GM23338 (cell line): ENCODE measurements around the gene NID1. TPM values are rescaled to one million over a fixed set of nuclear protein-coding genes. Genes with fewer than 3 reads are reported as not detected.
"Not testable (repeated sequence)": the region's sequence is repeated elsewhere in the genome, so short reads cannot be mapped to it uniquely, and the experiment has no call there.

Experiments used
- ATAC-seq: fragments of 200-7000 bp; cut with Tn5 transposase; 3 replicates; pipeline ENCODE4 v1.9.1; 2020
- DNase-seq: peaks from one replicate; pipeline ENCODE4 v3.0.0-alpha.2; 2015; ENCODE audit warnings: low spot score
- H2AFZ ChIP-seq: fragments of 200-600 bp; sonication (generic); 2 replicates; pipeline ENCODE4 v1.8.0; 2016; ENCODE audit warnings: antibody characterized with exemption, mild to moderate bottlenecking, moderate library complexity
- H3F3A ChIP-seq: fragments of 200-600 bp; sonication (generic); replicated peaks from 2 replicates; pipeline ENCODE4 v1.8.0; 2017; ENCODE audit warnings: antibody characterized with exemption, mixed run types, low read depth
- H3K27ac ChIP-seq: fragments of 200-600 bp; sonication (generic); 2 replicates; pipeline ENCODE4 v1.6.1; 2016; ENCODE audit warnings: low read depth
- H3K27me3 ChIP-seq: fragments of 200-600 bp; sonication (generic); 2 replicates; pipeline ENCODE4 v1.8.0; 2016; ENCODE audit warnings: mild to moderate bottlenecking, mixed run types, moderate library complexity; ENCODE audit not compliant: insufficient read depth
- H3K36me3 ChIP-seq: fragments of 200-600 bp; sonication (generic); 2 replicates; pipeline ENCODE4 v1.8.0; 2016; ENCODE audit warnings: mild to moderate bottlenecking; ENCODE audit not compliant: insufficient read depth
- H3K4me1 ChIP-seq: fragments of 200-600 bp; sonication (generic); 2 replicates; pipeline ENCODE4 v1.8.0; 2016; ENCODE audit warnings: mild to moderate bottlenecking, moderate library complexity; ENCODE audit not compliant: insufficient read depth
- H3K4me2 ChIP-seq: fragments of 200-600 bp; sonication (generic); 2 replicates; pipeline ENCODE4 v1.7.1; 2017; ENCODE audit warnings: mixed run types
- H3K4me3 ChIP-seq: fragments of 200-600 bp; sonication (generic); 2 replicates; pipeline ENCODE4 v1.6.1; 2016; ENCODE audit warnings: mixed run types
- H3K79me2 ChIP-seq: fragments of 200-600 bp; sonication (generic); replicated peaks from 2 replicates; pipeline ENCODE4 v1.8.0; 2017; ENCODE audit warnings: mild to moderate bottlenecking; ENCODE audit not compliant: insufficient read depth
- H3K9me2 ChIP-seq: fragments of 200-600 bp; sonication (generic); 2 replicates; pipeline ENCODE4 v1.8.0; 2017; ENCODE audit not compliant: insufficient read depth
- H4K20me1 ChIP-seq: fragments of 200-600 bp; sonication (generic); replicated peaks from 2 replicates; pipeline ENCODE4 v1.8.0; 2017; ENCODE audit warnings: mild to moderate bottlenecking; ENCODE audit not compliant: insufficient read depth
- H3K27ac Mint-ChIP-seq: 2 replicates; pipeline ENCODE4 v1.8.0; 2020; ENCODE audit warnings: inconsistent platforms, mild to moderate bottlenecking, moderate library complexity, mixed read lengths
- H3K27me3 Mint-ChIP-seq: 3 replicates; pipeline ENCODE4 v1.8.0; 2022; ENCODE audit warnings: low read depth, mild to moderate bottlenecking, moderate library complexity, mixed read lengths, inconsistent platforms; ENCODE audit not compliant: insufficient read depth, poor library complexity
- H3K36me3 Mint-ChIP-seq: 3 replicates; pipeline ENCODE4 v1.8.0; 2021; ENCODE audit warnings: low read depth, mild to moderate bottlenecking, inconsistent platforms, moderate library complexity, mixed read lengths
- H3K4me1 Mint-ChIP-seq: 3 replicates; pipeline ENCODE4 v1.8.0; 2020; ENCODE audit warnings: mild to moderate bottlenecking, inconsistent platforms, mixed read lengths
- H3K4me3 Mint-ChIP-seq: 3 replicates; pipeline ENCODE4 v1.8.0; 2021; ENCODE audit warnings: moderate library complexity, mild to moderate bottlenecking, inconsistent platforms, mixed read lengths
- H3K9me3 Mint-ChIP-seq: 3 replicates; pipeline ENCODE4 v1.8.0; 2020; ENCODE audit warnings: moderate library complexity, mild to moderate bottlenecking, inconsistent platforms, mixed read lengths
- CREB1 ChIP-seq: fragments of 250-450 bp; sonication (Bioruptor Pico); IDR thresholded peaks from 2 replicates; pipeline ENCODE4 v1.5.0; 2020; ENCODE audit warnings: low read depth, mild to moderate bottlenecking, moderate library complexity
- EZH2 ChIP-seq: fragments of 200-600 bp; sonication (generic); IDR thresholded peaks from one replicate; pipeline ENCODE4 v1.8.0; 2017; ENCODE audit warnings: antibody characterized with exemption, mild to moderate bottlenecking, low read depth; ENCODE audit not compliant: unreplicated experiment
- EZH2phosphoT487 ChIP-seq: fragments of 200-600 bp; sonication (generic); IDR thresholded peaks from one replicate; pipeline ENCODE4 v1.8.1; 2018; ENCODE audit warnings: antibody characterized with exemption; ENCODE audit not compliant: unreplicated experiment
- JUNB ChIP-seq: IDR thresholded peaks from one replicate; pipeline ENCODE4 v1.6.1; 2016; ENCODE audit warnings: antibody characterized with exemption; ENCODE audit not compliant: unreplicated experiment
- POLR2AphosphoS5 ChIP-seq: IDR thresholded peaks from 2 replicates; pipeline ENCODE4 v1.6.1; 2016; ENCODE audit warnings: antibody characterized with exemption, low read depth
- STAT1 ChIP-seq: IDR thresholded peaks from one replicate; pipeline ENCODE4 v1.6.1; 2016; ENCODE audit warnings: antibody characterized with exemption; ENCODE audit not compliant: unreplicated experiment
- ZNF114 ChIP-seq: fragments of 250-450 bp; sonication (Bioruptor Pico); IDR thresholded peaks from 2 replicates; pipeline ENCODE4 v1.5.0; 2020; ENCODE audit warnings: mild to moderate bottlenecking, moderate library complexity
- ZNF331 ChIP-seq: fragments of 250-450 bp; sonication (Bioruptor Pico); IDR thresholded peaks from 2 replicates; pipeline ENCODE4 v1.5.0; 2020; ENCODE audit warnings: low read depth, mild to moderate bottlenecking, moderate library complexity
- polyA plus RNA-seq: library from polyadenylated mRNA; unstranded; fragments of >200 nt; fragmentation: Nextera tagmentation; extraction: Ambion mirVana; gene quantifications from 2 replicates; pipeline ENCODE4 v1.2.1, GENCODE V29; 2016
- total RNA-seq: library from RNA; depleted of rRNA; stranded (reverse); fragments of >200 nt; shearing (Covaris generic); gene quantifications from 2 replicates; pipeline ENCODE4 v1.2.3, GENCODE V29; 2014
- TF ChIP-seq, protein P1 (sequence below): fragments of 250-450 bp; sonication (Bioruptor Pico); IDR thresholded peaks from 2 replicates; pipeline ENCODE4 v1.5.0; 2020; ENCODE audit warnings: mild to moderate bottlenecking, moderate library complexity
- TF ChIP-seq, protein P2 (sequence below): IDR thresholded peaks from 2 replicates; pipeline ENCODE4 v1.6.1; 2016; ENCODE audit warnings: antibody characterized with exemption

Gene NID1
- total and polyA plus RNA-seq, 2 experiments from 2014 or later = 7.1 to 32.5 TPM

DNA sequence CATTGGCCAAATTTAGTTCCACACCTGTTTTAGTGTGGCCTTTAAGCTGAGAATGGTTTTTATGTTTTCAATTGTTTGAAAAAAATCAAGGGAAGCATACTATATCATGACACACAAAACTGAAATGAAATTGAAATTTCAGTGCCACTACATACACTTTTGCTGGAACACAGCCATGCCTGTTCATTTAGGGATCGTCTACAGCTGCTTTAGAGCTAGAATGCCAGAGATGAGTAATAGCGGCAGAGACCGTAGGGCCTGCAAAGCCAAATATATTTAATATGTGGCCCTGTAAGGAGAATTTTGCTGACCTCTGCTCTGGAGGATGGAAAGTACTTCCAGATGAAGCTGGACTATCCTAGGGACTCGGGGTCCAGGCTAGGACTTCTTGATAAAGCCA lies 135.7 kb downstream of the NID1 start (continued):
- TF ChIP-seq, protein P1, sequence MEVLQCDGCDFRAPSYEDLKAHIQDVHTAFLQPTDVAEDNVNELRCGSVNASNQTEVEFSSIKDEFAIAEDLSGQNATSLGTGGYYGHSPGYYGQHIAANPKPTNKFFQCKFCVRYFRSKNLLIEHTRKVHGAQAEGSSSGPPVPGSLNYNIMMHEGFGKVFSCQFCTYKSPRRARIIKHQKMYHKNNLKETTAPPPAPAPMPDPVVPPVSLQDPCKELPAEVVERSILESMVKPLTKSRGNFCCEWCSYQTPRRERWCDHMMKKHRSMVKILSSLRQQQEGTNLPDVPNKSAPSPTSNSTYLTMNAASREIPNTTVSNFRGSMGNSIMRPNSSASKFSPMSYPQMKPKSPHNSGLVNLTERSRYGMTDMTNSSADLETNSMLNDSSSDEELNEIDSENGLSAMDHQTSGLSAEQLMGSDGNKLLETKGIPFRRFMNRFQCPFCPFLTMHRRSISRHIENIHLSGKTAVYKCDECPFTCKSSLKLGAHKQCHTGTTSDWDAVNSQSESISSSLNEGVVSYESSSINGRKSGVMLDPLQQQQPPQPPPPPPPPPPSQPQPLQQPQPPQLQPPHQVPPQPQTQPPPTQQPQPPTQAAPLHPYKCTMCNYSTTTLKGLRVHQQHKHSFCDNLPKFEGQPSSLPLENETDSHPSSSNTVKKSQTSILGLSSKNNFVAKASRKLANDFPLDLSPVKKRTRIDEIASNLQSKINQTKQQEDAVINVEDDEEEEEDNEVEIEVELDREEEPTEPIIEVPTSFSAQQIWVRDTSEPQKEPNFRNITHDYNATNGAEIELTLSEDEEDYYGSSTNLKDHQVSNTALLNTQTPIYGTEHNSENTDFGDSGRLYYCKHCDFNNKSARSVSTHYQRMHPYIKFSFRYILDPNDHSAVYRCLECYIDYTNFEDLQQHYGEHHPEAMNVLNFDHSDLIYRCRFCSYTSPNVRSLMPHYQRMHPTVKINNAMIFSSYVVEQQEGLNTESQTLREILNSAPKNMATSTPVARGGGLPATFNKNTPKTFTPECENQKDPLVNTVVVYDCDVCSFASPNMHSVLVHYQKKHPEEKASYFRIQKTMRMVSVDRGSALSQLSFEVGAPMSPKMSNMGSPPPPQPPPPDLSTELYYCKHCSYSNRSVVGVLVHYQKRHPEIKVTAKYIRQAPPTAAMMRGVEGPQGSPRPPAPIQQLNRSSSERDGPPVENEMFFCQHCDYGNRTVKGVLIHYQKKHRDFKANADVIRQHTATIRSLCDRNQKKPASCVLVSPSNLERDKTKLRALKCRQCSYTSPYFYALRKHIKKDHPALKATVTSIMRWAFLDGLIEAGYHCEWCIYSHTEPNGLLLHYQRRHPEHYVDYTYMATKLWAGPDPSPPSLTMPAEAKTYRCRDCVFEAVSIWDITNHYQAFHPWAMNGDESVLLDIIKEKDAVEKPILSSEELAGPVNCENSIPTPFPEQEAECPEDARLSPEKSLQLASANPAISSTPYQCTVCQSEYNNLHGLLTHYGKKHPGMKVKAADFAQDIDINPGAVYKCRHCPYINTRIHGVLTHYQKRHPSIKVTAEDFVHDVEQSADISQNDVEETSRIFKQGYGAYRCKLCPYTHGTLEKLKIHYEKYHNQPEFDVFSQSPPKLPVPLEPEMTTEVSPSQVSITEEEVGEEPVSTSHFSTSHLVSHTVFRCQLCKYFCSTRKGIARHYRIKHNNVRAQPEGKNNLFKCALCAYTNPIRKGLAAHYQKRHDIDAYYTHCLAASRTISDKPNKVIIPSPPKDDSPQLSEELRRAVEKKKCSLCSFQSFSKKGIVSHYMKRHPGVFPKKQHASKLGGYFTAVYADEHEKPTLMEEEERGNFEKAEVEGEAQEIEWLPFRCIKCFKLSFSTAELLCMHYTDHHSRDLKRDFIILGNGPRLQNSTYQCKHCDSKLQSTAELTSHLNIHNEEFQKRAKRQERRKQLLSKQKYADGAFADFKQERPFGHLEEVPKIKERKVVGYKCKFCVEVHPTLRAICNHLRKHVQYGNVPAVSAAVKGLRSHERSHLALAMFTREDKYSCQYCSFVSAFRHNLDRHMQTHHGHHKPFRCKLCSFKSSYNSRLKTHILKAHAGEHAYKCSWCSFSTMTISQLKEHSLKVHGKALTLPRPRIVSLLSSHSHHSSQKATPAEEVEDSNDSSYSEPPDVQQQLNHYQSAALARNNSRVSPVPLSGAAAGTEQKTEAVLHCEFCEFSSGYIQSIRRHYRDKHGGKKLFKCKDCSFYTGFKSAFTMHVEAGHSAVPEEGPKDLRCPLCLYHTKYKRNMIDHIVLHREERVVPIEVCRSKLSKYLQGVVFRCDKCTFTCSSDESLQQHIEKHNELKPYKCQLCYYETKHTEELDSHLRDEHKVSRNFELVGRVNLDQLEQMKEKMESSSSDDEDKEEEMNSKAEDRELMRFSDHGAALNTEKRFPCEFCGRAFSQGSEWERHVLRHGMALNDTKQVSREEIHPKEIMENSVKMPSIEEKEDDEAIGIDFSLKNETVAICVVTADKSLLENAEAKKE (CRISPR knock-in tag) = no peak
- TF ChIP-seq CREB1 = no peak

DNA sequence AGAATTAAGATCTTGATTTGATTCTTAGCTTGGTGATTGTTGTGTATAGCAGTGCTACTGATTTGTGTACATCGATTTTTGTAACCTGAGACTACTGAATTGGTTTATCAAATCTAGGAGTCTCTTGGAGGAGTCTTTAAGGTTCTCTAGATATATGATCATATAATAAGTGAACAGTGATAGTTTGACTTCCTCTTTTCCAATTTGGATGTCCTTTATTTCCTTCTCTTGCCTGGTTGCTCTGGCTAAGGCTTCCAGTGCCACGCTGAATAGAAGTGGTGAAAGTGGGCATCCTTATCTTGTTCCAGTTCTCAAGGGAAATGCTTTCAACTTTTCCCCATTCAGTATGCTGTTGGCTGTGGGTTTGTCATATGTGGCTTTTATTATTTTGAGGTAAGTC lies 136.7 kb downstream of the NID1 start:
- peaks cover 12% of the 10 kb centered on the region for H3K27me3 Mint-ChIP-seq
- DNase-seq = no peak
- peaks cover 5% of the 10 kb centered on the region; the same call in 1 of the 2 replicates for H3K4me1 ChIP-seq
- ATAC-seq = no peak
- no peak overlapping the region for H3K27ac Mint-ChIP-seq
- no peaks in the 10 kb centered on the region for H3K9me3 Mint-ChIP-seq
- no peak overlapping the region for H3K4me3 ChIP-seq
- H3K4me3 Mint-ChIP-seq = no peak overlapping the region
- H3K27ac ChIP-seq = no peak overlapping the region
- no peaks in the 10 kb centered on the region for H3K36me3 Mint-ChIP-seq
- no peaks in the 10 kb centered on the region for H3K9me2 ChIP-seq
- no peaks in the 10 kb centered on the region for H3K27me3 ChIP-seq
- no peak overlapping the region for H2AFZ ChIP-seq
- no peaks in the 10 kb centered on the region; the same call in 1 of the 2 replicates for H4K20me1 ChIP-seq
- no peaks in the 10 kb centered on the region for H3F3A ChIP-seq
- peaks cover 15% of the 10 kb centered on the region; the same call in 2 of the 3 replicates for H3K4me1 Mint-ChIP-seq
- H3K4me2 ChIP-seq = no peak overlapping the region
- TF ChIP-seq POLR2AphosphoS5 (no peak), EZH2phosphoT487 (no peak), EZH2 (no peak), STAT1 (no peak), JUNB (no peak), ZNF114 (CRISPR knock-in tag) (no peak), ZNF331 (CRISPR knock-in tag) (no peak)
- TF ChIP-seq, protein P2, sequence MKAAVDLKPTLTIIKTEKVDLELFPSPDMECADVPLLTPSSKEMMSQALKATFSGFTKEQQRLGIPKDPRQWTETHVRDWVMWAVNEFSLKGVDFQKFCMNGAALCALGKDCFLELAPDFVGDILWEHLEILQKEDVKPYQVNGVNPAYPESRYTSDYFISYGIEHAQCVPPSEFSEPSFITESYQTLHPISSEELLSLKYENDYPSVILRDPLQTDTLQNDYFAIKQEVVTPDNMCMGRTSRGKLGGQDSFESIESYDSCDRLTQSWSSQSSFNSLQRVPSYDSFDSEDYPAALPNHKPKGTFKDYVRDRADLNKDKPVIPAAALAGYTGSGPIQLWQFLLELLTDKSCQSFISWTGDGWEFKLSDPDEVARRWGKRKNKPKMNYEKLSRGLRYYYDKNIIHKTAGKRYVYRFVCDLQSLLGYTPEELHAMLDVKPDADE = no peak
- no peaks in the 10 kb centered on the region for H3K79me2 ChIP-seq
- H3K36me3 ChIP-seq = no peaks in the 10 kb centered on the region

DNA sequence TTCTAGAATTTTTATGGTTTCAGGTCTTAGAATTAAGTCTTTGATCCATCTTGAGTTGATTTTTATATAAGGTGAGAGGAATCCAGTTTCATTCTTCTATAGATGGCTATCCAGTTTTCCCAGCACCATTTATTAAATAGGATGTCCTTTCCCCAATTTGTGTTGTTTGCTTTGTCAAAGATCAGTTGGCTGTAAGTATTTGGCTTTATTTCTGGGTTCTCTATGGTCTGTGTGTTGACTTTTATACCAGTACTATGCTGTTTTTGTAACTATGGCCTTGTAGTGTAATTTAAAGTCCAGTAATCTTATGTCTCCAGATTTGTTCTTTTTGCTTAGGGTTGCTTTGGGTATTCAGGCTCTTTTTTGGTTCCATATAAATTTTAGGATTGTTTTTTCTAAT lies 137.3 kb downstream of the NID1 start:
- not testable (repeated sequence) for H3K27ac ChIP-seq, H3K36me3 ChIP-seq, H3K79me2 ChIP-seq, H4K20me1 ChIP-seq, H3K4me2 ChIP-seq, H3K36me3 Mint-ChIP-seq, H3K27me3 Mint-ChIP-seq, H3K4me3 Mint-ChIP-seq, DNase-seq, H3K9me2 ChIP-seq, H3K9me3 Mint-ChIP-seq, H3K4me3 ChIP-seq, H3K27me3 ChIP-seq, H3F3A ChIP-seq, ATAC-seq, H2AFZ ChIP-seq, H3K4me1 ChIP-seq, H3K27ac Mint-ChIP-seq
- H3K4me1 Mint-ChIP-seq = peaks cover 15% of the 10 kb centered on the region; the same call in 2 of the 3 replicates
